Spinal cord (tissue), 10 donors: ENCODE measurements around the gene NOC4L. TPM values are rescaled to one million over a fixed set of nuclear protein-coding genes. Genes with fewer than 3 reads are reported as not detected.

Experiments
- DNase-seq, 6 donors: peaks; one replicate each; pipeline versions ENCODE4 v3.0.0 to v3.0.0-alpha.2; 2013 to 2015; ENCODE audit warnings: low spot score in 6 of 6, low read depth in 4 of 6
- H3K27ac ChIP-seq: one replicate; pipeline ENCODE4 v1.5.1; 2013; ENCODE audit warnings: low read depth, low read length, control low read depth
- H3K27me3 ChIP-seq: one replicate; pipeline ENCODE4 v1.6.1; 2013; ENCODE audit warnings: low read length; ENCODE audit not compliant: control insufficient read depth, insufficient read depth
- H3K36me3 ChIP-seq: one replicate; pipeline ENCODE4 v1.6.1; 2013; ENCODE audit warnings: low read length; ENCODE audit not compliant: control insufficient read depth, insufficient read depth
- H3K4me1 ChIP-seq: one replicate; pipeline ENCODE4 v1.6.1; 2013; ENCODE audit warnings: low read length; ENCODE audit not compliant: control insufficient read depth, insufficient read depth
- H3K4me3 ChIP-seq: one replicate; pipeline ENCODE4 v1.5.1; 2013; ENCODE audit warnings: low read depth, low read length, control low read depth
- H3K9me3 ChIP-seq: one replicate; pipeline ENCODE4 v1.6.1; 2013; ENCODE audit warnings: low read length; ENCODE audit not compliant: control insufficient read depth, insufficient read depth
- WGBS: methylation state at CpG from one replicate; pipeline ENCODE4 v1.1.5; 2013; ENCODE audit warnings: missing lambda C conversion rate; ENCODE audit not compliant: insufficient coverage; 5-methylcytosine and 5-hydroxymethylcytosine counted together
- polyA plus RNA-seq, 2 donors: library from polyadenylated mRNA; unstranded; fragments of 120-200 nt; gene quantifications; one replicate each; pipeline ENCODE4 v1.2.1, GENCODE V29; 2013; ENCODE audit not compliant: insufficient read length in 2 of 2
- total RNA-seq, 2 donors: library from RNA; depleted of rRNA in 1 of 2; stranded (reverse); fragments of 120-200 nt in 1 of 2; fragments of >200 nt in 1 of 2; gene quantifications; one replicate each; pipeline versions ENCODE4 v1.2.3 to v1.2.4, GENCODE V29; 2013 to 2014
- donor health status: healthy.

Gene NOC4L
- total and polyA plus RNA-seq, 4 donors: 6.1 to 26.8 (median 16.3) TPM

GRCh38 chr12:132160601-132161035, 16.4 kb downstream of the NOC4L start:
- peaks cover 4% of the 10 kb centered on the region for H3K27me3 ChIP-seq
- no peak for DNase-seq
- H3K36me3 ChIP-seq: peaks cover 45% of the 10 kb centered on the region
- H3K9me3 ChIP-seq: no peaks in the 10 kb centered on the region
- no peak overlapping the region for H3K27ac ChIP-seq
- peaks cover 28% of the 10 kb centered on the region for H3K4me1 ChIP-seq
- H3K4me3 ChIP-seq: no peak overlapping the region
- WGBS: 91% methylated on average over 15 of the region's 15 CpGs

GRCh38 chr12:132161036-132161781, 17.0 kb downstream of the NOC4L start:
- peaks cover 39% of the 10 kb centered on the region for H3K36me3 ChIP-seq
- H3K4me3 ChIP-seq: no peak overlapping the region
- 47% methylated on average over 14 of the region's 14 CpGs for WGBS
- peaks cover 4% of the 10 kb centered on the region for H3K27me3 ChIP-seq
- H3K27ac ChIP-seq: no peak overlapping the region
- peaks cover 28% of the 10 kb centered on the region for H3K4me1 ChIP-seq
- H3K9me3 ChIP-seq: no peaks in the 10 kb centered on the region
- DNase-seq: peak in 1 of 6 donors; percentile 42

- Histone ChIP-seq H3K27me3 (peaks cover 4% of the 10 kb centered on the region), H3K36me3 (peaks cover 32% of the 10 kb centered on the region), H3K27ac (no peak overlapping the region), H3K4me3 (no peak overlapping the region), H3K9me3 (no peaks in the 10 kb centered on the region), H3K4me1 (peaks cover 28% of the 10 kb centered on the region)
- no peak for DNase-seq
- 46% methylated on average over 16 of the region's 17 CpGs for WGBS
These were observed 17.7 kb downstream of the NOC4L start for GRCh38 chr12:132161796-132162507.

- Histone ChIP-seq H3K4me3 (no peak overlapping the region), H3K27me3 (peaks cover 4% of the 10 kb centered on the region), H3K27ac (no peak overlapping the region), H3K4me1 (peaks cover 28% of the 10 kb centered on the region), H3K36me3 (peaks cover 25% of the 10 kb centered on the region), H3K9me3 (no peaks in the 10 kb centered on the region)
- 29% methylated on average over 15 of the region's 17 CpGs for WGBS
- DNase-seq: peak in 4 of 6 donors; percentile 35 to 89 (median 48)
These were observed 18.3 kb downstream of the NOC4L start for GRCh38 chr12:132162508-132163031.

- WGBS: 63% methylated on average over 25 of the region's 26 CpGs
- no peak for DNase-seq
- Histone ChIP-seq H3K4me3 (no peak overlapping the region), H3K4me1 (peaks cover 28% of the 10 kb centered on the region), H3K27me3 (peaks cover 4% of the 10 kb centered on the region), H3K27ac (no peak overlapping the region), H3K9me3 (no peaks in the 10 kb centered on the region), H3K36me3 (peaks cover 18% of the 10 kb centered on the region)
These were observed 19.0 kb downstream of the NOC4L start for GRCh38 chr12:132163041-132163910.

GRCh38 chr12:132163911-132164288, 19.6 kb downstream of the NOC4L start:
- Histone ChIP-seq H3K9me3 (no peaks in the 10 kb centered on the region), H3K27me3 (peaks cover 4% of the 10 kb centered on the region)
- WGBS: 53% methylated on average over 11 of the region's 11 CpGs

GRCh38 chr12:132164426-132164825, 20.2 kb downstream of the NOC4L start:
- Histone ChIP-seq H3K4me1 (peaks cover 28% of the 10 kb centered on the region), H3K4me3 (no peak overlapping the region), H3K9me3 (no peaks in the 10 kb centered on the region), H3K27ac (no peak overlapping the region), H3K27me3 (peaks cover 4% of the 10 kb centered on the region), H3K36me3 (peaks cover 9% of the 10 kb centered on the region)
- peak in 1 of 6 donors; percentile 6 for DNase-seq
- 96% methylated on average over 4 of the region's 7 CpGs for WGBS

More at GRCh38 chr12:132163911-132164288, 19.6 kb downstream of the NOC4L start:
- Histone ChIP-seq H3K4me3 (no peak overlapping the region), H3K36me3 (peaks cover 13% of the 10 kb centered on the region), H3K4me1 (peaks cover 28% of the 10 kb centered on the region), H3K27ac (no peak overlapping the region)
- DNase-seq: peak in 1 of 6 donors; percentile 45

GRCh38 chr12:132165584-132165983, 21.3 kb downstream of the NOC4L start:
- no peak for DNase-seq

GRCh38 chr12:132166093-132166492, 21.8 kb downstream of the NOC4L start:
- 90% methylated on average over 2 of the region's 2 CpGs for WGBS
- peaks cover 4% of the 10 kb centered on the region for H3K27me3 ChIP-seq
- no peak for DNase-seq
- peaks cover 29% of the 10 kb centered on the region for H3K4me1 ChIP-seq
- H3K4me3 ChIP-seq: no peak overlapping the region
- H3K27ac ChIP-seq: no peak overlapping the region
- no peaks in the 10 kb centered on the region for H3K36me3 ChIP-seq
- H3K9me3 ChIP-seq: no peaks in the 10 kb centered on the region

More at GRCh38 chr12:132165584-132165983, 21.3 kb downstream of the NOC4L start:
- Histone ChIP-seq H3K9me3 (no peaks in the 10 kb centered on the region), H3K27me3 (peaks cover 4% of the 10 kb centered on the region), H3K27ac (no peak overlapping the region), H3K36me3 (peaks cover under 1% of the 10 kb centered on the region), H3K4me3 (no peak overlapping the region), H3K4me1 (peaks cover 29% of the 10 kb centered on the region)
- 98% methylated on average over 6 of the region's 6 CpGs for WGBS
